Left lung (tissue), 10 donors: ENCODE results near the gene CLIC5. TPM values are rescaled to one million over a fixed set of nuclear protein-coding genes. Genes with fewer than 3 reads are reported as not detected.

Experiments
- ATAC-seq: fragments of 200-7000 bp; cut with Tn5 transposase; one replicate; pipeline ENCODE4 v1.9.1; 2020; ENCODE audit warnings: moderate library complexity
- DNase-seq, 4 donors: peaks; one replicate each; pipeline ENCODE4 v3.0.0-alpha.2; 2013 to 2020
- H3K27ac ChIP-seq, 2 donors: fragments of 200-600 bp; sonication (generic) in 1 of 2; one replicate each; pipeline versions ENCODE4 v1.5.0 to v1.8.0; 2020 to 2021
- H3K27me3 ChIP-seq, 2 donors: fragments of 200-600 bp; sonication (generic) in 1 of 2; one replicate each; pipeline versions ENCODE4 v1.5.0 to v1.8.0; 2020 to 2021
- H3K36me3 ChIP-seq, 2 donors: fragments of 200-600 bp; sonication (generic) in 1 of 2; one replicate each; pipeline versions ENCODE4 v1.5.0 to v1.8.0; 2020 to 2021
- H3K4me1 ChIP-seq, 2 donors: fragments of 200-600 bp; one replicate each; pipeline ENCODE4 v1.8.0; 2021
- H3K4me3 ChIP-seq, 2 donors: fragments of 200-600 bp; sonication (generic) in 1 of 2; one replicate each; pipeline versions ENCODE4 v1.5.0 to v1.8.0; 2020 to 2021; ENCODE audit warnings: mild to moderate bottlenecking in 1 of 2
- H3K9me3 ChIP-seq, 2 donors: fragments of 200-600 bp; sonication (generic) in 1 of 2; one replicate each; pipeline versions ENCODE4 v1.5.0 to v1.8.0; 2020 to 2021
- CTCF ChIP-seq, 2 donors: fragments of 200-600 bp; sonication (generic) in 1 of 2; IDR thresholded peaks; one replicate each; pipeline versions ENCODE4 v1.5.0 to v1.8.0; 2021; ENCODE audit warnings: antibody characterized with exemption in 2 of 2
- intact Hi-C, 2 donors: fragments of 100-400 bp; cut with DNase I; formaldehyde crosslinking; loops; one replicate each; pipeline versions ENCODE4 v1.11.2 to v1.14.2; 2022
- polyA plus RNA-seq, 6 donors: library from polyadenylated mRNA; unstranded; fragments of 120-200 nt; gene quantifications; one replicate each; pipeline ENCODE4 v1.2.1, GENCODE V29; 2013; ENCODE audit not compliant: insufficient read length in 6 of 6
- total RNA-seq, 2 donors: library from RNA; stranded (reverse); fragmentation: NEBNext Ultra II Directional; extraction: Animal tissue kit (Norgen Biotek cat#: 25700); gene quantifications; one replicate each; pipeline ENCODE4 v1.2.1, GENCODE V29; 2021
- donor health status: DM: no; HTN: yes; CAD: no.
- donor health status: DM: no; HTN: no; CAD: no.

CLIC5 gene
- total and polyA plus RNA-seq, 8 donors = 8.8 to 179 (median 10.2) TPM

- DNase-seq (no peak), ATAC-seq (no peak)
- intact Hi-C loops = no loop called here
- Histone ChIP-seq H3K9me3 (no peaks in the 10 kb centered on the region), H3K27ac (no peak overlapping the region), H3K36me3 (no peaks in the 10 kb centered on the region), H3K4me3 (no peak overlapping the region), H3K27me3 (no peaks in the 10 kb centered on the region), H3K4me1 (no peaks in the 10 kb centered on the region)
- no peak for TF ChIP-seq CTCF (IDR thresholded peaks at IDR 0.05)
Measured at GRCh38 chr6:45987856-45988255, 27.8 kb downstream of the CLIC5 start.

GRCh38 chr6:45986746-45987274 is 28.9 kb downstream of the CLIC5 start:
- no peak for DNase-seq
- no peak overlapping the region for H3K4me3 ChIP-seq
- intact Hi-C loops = no loop called here
- H3K27me3 ChIP-seq = no peaks in the 10 kb centered on the region
- TF ChIP-seq CTCF (IDR thresholded peaks at IDR 0.05) = no peak
- peak; percentile 50 for ATAC-seq
- no peaks in the 10 kb centered on the region for H3K9me3 ChIP-seq
- H3K27ac ChIP-seq = no peak overlapping the region
- no peaks in the 10 kb centered on the region for H3K36me3 ChIP-seq
- H3K4me1 ChIP-seq = no peaks in the 10 kb centered on the region

GRCh38 chr6:45984788-45985425 is 30.8 kb downstream of the CLIC5 start:
- intact Hi-C loops = no loop called here
- Histone ChIP-seq H3K27me3 (no peaks in the 10 kb centered on the region), H3K4me1 (no peaks in the 10 kb centered on the region), H3K36me3 (no peaks in the 10 kb centered on the region), H3K9me3 (no peaks in the 10 kb centered on the region), H3K4me3 (no peak overlapping the region), H3K27ac (no peak overlapping the region)
- ATAC-seq (no peak), DNase-seq (no peak)
- no peak for TF ChIP-seq CTCF (IDR thresholded peaks at IDR 0.05)

GRCh38 chr6:45984347-45984746 is 31.3 kb downstream of the CLIC5 start:
- no peaks in the 10 kb centered on the region for H3K27me3 ChIP-seq
- no peaks in the 10 kb centered on the region for H3K4me1 ChIP-seq
- no peaks in the 10 kb centered on the region for H3K9me3 ChIP-seq
- H3K4me3 ChIP-seq = no peak overlapping the region
- DNase-seq (no peak), ATAC-seq (no peak)
- no peaks in the 10 kb centered on the region for H3K36me3 ChIP-seq
- H3K27ac ChIP-seq = no peak overlapping the region
- no peak for TF ChIP-seq CTCF (IDR thresholded peaks at IDR 0.05)
- intact Hi-C loops = no loop called here

GRCh38 chr6:45983062-45983461 is 32.6 kb downstream of the CLIC5 start:
- no peak for DNase-seq
- H3K27me3 ChIP-seq = no peaks in the 10 kb centered on the region
- no peaks in the 10 kb centered on the region for H3K4me1 ChIP-seq
- ATAC-seq = no peak
- no peak for TF ChIP-seq CTCF (IDR thresholded peaks at IDR 0.05)
- H3K27ac ChIP-seq = no peak overlapping the region
- intact Hi-C loops = no loop called here
- no peaks in the 10 kb centered on the region for H3K36me3 ChIP-seq
- H3K4me3 ChIP-seq = no peak overlapping the region
- no peaks in the 10 kb centered on the region for H3K9me3 ChIP-seq
